ENCODE measurements around the gene HGF.

- no peak for TF ChIP-seq EGR1 (IDR thresholded peaks at IDR 0.05)
- no peak for TF ChIP-seq EP300 (IDR thresholded peaks at IDR 0.05; ENCODE audit: borderline replicate concordance)
- TF ChIP-seq TEAD4 (IDR thresholded peaks at IDR 0.05) = no peak
- TF ChIP-seq MAX (IDR thresholded peaks at IDR 0.05) = no peak
- TF ChIP-seq RAD21 (IDR thresholded peaks at IDR 0.05; ENCODE audit: low read depth) = no peak
- TF ChIP-seq ZBTB7A (IDR thresholded peaks at IDR 0.05; ENCODE audit: low read depth) = no peak
- TF ChIP-seq TCF12 (IDR thresholded peaks at IDR 0.05; ENCODE audit: low read depth) = no peak
- TF ChIP-seq CREB1 (IDR thresholded peaks at IDR 0.05; ENCODE audit: low read depth) = no peak
Measured at GRCh38 chr7:81662531-81662930, 107.3 kb downstream of the HGF start.
